SU-DHL-6 (cell line): ENCODE measurements around the gene EXOC2.

ENCODE experiments used
- CTCF ChIP-seq: fragments of 200-600 bp; sonication (generic); IDR thresholded peaks from one replicate; pipeline ENCODE4 v1.5.1; 2017; ENCODE audit warnings: antibody characterized with exemption, mild to moderate bottlenecking, low read length, moderate library complexity; ENCODE audit not compliant: insufficient read depth, poor library complexity, severe bottlenecking
- EZH2phosphoT487 ChIP-seq: fragments of 200-600 bp; sonication (generic), shearing (Covaris generic); conservative IDR thresholded peaks from 2 replicates; pipeline ENCODE4 v1.6.1; 2018; ENCODE audit warnings: mild to moderate bottlenecking, antibody characterized with exemption, low read length, moderate library complexity, mixed read lengths

GRCh38 chr6:473768-474452 lies 219.0 kb downstream of the EXOC2 start:
- TF ChIP-seq CTCF: no peak
- no peak for TF ChIP-seq EZH2phosphoT487
